HL-60 (cell line): ENCODE measurements around the gene TBC1D3B.

ENCODE experiments used
- DNase-seq, 2 experiments: peaks; one replicate each; pipeline ENCODE4 v3.0.0-alpha.2; 2010 to 2020; ENCODE audit warnings: low read depth in 1 of 2, low spot score in 1 of 2
- H3K27ac ChIP-seq: fragments of 250-450 bp; sonication (Bioruptor Pico); replicated peaks from 2 replicates; pipeline ENCODE4 v1.5.1; 2020; ENCODE audit warnings: mild to moderate bottlenecking, moderate library complexity
- H3K27me3 ChIP-seq: fragments of 250-450 bp; sonication (Bioruptor Pico); 2 replicates; pipeline ENCODE4 v1.5.1; 2021; ENCODE audit warnings: mild to moderate bottlenecking, moderate library complexity; ENCODE audit not compliant: insufficient read depth, poor library complexity, severe bottlenecking
- H3K4me3 ChIP-seq: replicated peaks from 2 replicates; pipeline ENCODE4 v1.5.1; 2011; ENCODE audit warnings: mild to moderate bottlenecking, control low read depth, low read length; ENCODE audit not compliant: insufficient read depth
- CTCF ChIP-seq: IDR thresholded peaks from one replicate; pipeline ENCODE4 v1.5.1; 2011; ENCODE audit warnings: low read length, control low read depth, inconsistent platforms; ENCODE audit not compliant: insufficient read depth
- GABPA ChIP-seq: IDR thresholded peaks from 2 replicates; pipeline ENCODE4 v1.6.1; 2012; ENCODE audit warnings: low read depth
- POLR2AphosphoS5 ChIP-seq: IDR thresholded peaks from 2 replicates; pipeline ENCODE4 v1.6.1; 2012; ENCODE audit warnings: low read depth
- SPI1 ChIP-seq: IDR thresholded peaks from 2 replicates; pipeline ENCODE4 v1.6.1; 2012; ENCODE audit warnings: low read depth, mild to moderate bottlenecking, borderline replicate concordance
- TF ChIP-seq, protein P1 (sequence below): IDR thresholded peaks from 2 replicates; pipeline ENCODE4 v1.6.1; 2012; ENCODE audit warnings: low read depth; ENCODE audit not compliant: insufficient replicate concordance

The TBC1D3B gene

DNA sequence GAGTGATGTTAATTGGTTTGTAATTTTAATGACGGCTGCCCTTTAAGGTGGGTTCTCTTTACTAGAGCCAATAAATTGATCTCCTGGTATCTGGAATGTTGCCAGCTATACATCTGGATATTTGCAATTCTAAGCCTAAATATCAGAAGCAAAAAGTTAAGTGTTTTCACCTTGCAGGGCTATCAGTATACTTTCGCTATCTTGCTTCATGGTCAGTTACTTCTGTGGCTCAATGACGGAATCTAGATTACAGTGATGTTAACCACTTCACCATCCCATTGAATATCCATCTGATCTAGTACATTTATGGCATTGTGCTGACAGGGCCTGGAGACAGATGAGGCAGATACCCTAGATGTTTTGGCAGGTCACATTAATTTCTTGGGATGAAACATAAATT, 44.5 kb downstream of the TBC1D3B start:
- Histone ChIP-seq H3K27ac (0 out of 2 replicates have a peak overlapping the region, but pooled peaks have one; percentile 5), H3K27me3 (no peaks in the 10 kb centered on the region), H3K4me3 (no peak overlapping the region)
- no peak for TF ChIP-seq GABPA
- TF ChIP-seq, protein P1, sequence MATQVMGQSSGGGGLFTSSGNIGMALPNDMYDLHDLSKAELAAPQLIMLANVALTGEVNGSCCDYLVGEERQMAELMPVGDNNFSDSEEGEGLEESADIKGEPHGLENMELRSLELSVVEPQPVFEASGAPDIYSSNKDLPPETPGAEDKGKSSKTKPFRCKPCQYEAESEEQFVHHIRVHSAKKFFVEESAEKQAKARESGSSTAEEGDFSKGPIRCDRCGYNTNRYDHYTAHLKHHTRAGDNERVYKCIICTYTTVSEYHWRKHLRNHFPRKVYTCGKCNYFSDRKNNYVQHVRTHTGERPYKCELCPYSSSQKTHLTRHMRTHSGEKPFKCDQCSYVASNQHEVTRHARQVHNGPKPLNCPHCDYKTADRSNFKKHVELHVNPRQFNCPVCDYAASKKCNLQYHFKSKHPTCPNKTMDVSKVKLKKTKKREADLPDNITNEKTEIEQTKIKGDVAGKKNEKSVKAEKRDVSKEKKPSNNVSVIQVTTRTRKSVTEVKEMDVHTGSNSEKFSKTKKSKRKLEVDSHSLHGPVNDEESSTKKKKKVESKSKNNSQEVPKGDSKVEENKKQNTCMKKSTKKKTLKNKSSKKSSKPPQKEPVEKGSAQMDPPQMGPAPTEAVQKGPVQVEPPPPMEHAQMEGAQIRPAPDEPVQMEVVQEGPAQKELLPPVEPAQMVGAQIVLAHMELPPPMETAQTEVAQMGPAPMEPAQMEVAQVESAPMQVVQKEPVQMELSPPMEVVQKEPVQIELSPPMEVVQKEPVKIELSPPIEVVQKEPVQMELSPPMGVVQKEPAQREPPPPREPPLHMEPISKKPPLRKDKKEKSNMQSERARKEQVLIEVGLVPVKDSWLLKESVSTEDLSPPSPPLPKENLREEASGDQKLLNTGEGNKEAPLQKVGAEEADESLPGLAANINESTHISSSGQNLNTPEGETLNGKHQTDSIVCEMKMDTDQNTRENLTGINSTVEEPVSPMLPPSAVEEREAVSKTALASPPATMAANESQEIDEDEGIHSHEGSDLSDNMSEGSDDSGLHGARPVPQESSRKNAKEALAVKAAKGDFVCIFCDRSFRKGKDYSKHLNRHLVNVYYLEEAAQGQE = no peak
- TF ChIP-seq CTCF = no peak
- no peak for TF ChIP-seq POLR2AphosphoS5
- no peak for TF ChIP-seq SPI1
- DNase-seq = no peak

DNA sequence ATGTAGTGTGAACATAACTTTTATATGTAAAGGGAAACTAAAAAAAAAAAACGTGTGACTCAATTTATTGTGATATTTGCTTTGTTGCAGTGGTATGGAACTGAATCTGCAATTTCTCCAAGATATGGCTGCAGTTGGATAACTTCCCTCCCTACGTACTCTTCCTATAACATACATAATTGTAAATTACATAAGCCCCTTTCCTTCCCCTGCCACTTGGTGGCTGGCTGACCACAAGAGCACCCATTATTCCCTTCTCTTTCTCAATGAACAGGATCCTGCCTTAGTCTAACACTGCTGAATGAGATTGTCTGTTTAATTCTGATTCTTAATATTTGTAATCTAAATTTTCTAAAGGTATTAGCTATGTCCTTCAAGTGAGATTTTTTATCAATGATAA, 45.0 kb downstream of the TBC1D3B start:
- peak; percentile 74 to 92 for DNase-seq
- 0 out of 2 replicates have a peak overlapping the region, but pooled peaks have one; percentile 5 for H3K27ac ChIP-seq
- no peak overlapping the region for H3K4me3 ChIP-seq
- no peaks in the 10 kb centered on the region for H3K27me3 ChIP-seq
- peak; percentile 42; the same call in 1 of the 2 replicates for TF ChIP-seq SPI1
- TF ChIP-seq, protein P1 = no peak
- TF ChIP-seq CTCF = peak; percentile 22

- H3K27ac ChIP-seq = no peak overlapping the region
- no peaks in the 10 kb centered on the region for H3K27me3 ChIP-seq
- peak in 1 of 2 experiments; percentile 57 for DNase-seq
- no peak overlapping the region for H3K4me3 ChIP-seq
- TF ChIP-seq, protein P1 = no peak
- TF ChIP-seq POLR2AphosphoS5 (no peak), SPI1 (0 out of 2 replicates have a peak, but pooled peaks have one; percentile 24), GABPA (no peak), CTCF (no peak)
Observed at GRCh38 chr17:36130346-36130745, 46.1 kb downstream of the TBC1D3B start.
